ENCODE data around the gene SCN2B. TPM values are rescaled to one million over a fixed set of nuclear protein-coding genes. Genes with fewer than 3 reads are reported as not detected.

The SCN2B gene
- total RNA-seq, 2 experiments from 2014 or later, result not detected

- H3K27me3 Mint-ChIP-seq, result peaks cover 11% of the 10 kb centered on the region
- H3K27ac Mint-ChIP-seq, result no peak overlapping the region
- CTCF ChIA-PET, result interaction anchor here (0.6 to 4.1 kb wide), 30 partner anchors 10 to 363 kb away, joined by 3 to 44 read pairs (median 4); partner anchors contain the start of genes MPZL3 and SCN4B
- peaks cover 5% of the 10 kb centered on the region for H3K4me1 Mint-ChIP-seq
- H3K36me3 Mint-ChIP-seq (ENCODE audit: low read depth), result no peaks in the 10 kb centered on the region
- DNase-seq, result no peak
- H3K4me3 Mint-ChIP-seq, result no peak overlapping the region
- POLR2A ChIA-PET, result no interaction called here
- no peaks in the 10 kb centered on the region for H3K9me3 Mint-ChIP-seq
Measured at GRCh38 chr11:118170882-118171268, 5.6 kb downstream of the SCN2B start.

- POLR2A ChIA-PET, result no interaction called here
- Mint-ChIP-seq H3K27ac (no peak overlapping the region), H3K4me1 (peaks cover 5% of the 10 kb centered on the region), H3K36me3 (ENCODE audit: low read depth) (no peaks in the 10 kb centered on the region), H3K9me3 (no peaks in the 10 kb centered on the region), H3K27me3 (peaks cover 11% of the 10 kb centered on the region), H3K4me3 (no peak overlapping the region)
- CTCF ChIA-PET, result interaction anchor here (1.1 to 4.1 kb wide), 7 partner anchors 11 to 133 kb away, joined by 4 to 44 read pairs (median 18); partner anchors contain the start of gene SCN4B
- no peak for DNase-seq
Measured at GRCh38 chr11:118170231-118170630, 6.2 kb downstream of the SCN2B start.

DNA sequence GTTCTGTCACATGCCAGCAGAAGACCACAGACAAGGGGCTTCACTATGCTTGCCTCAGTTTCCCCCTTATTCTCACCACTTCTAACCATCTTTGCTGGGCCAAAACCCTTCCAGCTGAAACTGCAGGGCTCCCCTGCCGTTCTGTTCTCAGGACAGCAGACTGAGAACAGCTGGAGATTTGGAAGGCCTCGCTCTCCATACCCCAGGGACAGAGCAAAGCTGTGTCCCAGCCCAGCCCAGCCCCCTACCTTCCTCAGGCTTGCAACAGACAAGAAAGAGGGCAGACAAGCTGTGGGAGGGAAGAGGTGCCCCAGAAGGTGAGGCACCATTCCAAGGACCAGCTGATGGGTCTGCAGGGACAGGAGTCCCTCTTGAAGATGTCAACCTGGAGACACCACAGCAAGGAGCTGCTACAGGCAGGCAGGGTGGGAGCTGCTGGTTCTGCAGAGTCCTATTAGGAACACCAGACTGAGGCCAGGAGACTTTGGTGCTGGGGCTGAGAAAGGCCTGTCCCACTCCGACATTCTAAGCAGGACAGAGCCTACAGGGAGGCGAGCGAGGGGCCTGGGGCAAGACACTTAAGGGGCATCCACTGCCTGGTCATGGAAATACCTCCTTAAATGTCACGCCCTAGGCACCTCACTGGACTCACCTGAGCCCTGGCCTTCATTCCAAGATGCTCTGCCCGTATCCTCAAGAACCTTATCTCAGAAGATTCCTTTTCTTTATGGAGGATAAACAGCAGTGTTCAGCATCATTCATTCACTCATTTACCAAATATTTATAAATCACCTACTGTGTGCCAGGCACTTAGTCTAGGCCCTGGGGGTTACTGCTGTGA lies 6.9 kb downstream of the SCN2B start:
- Mint-ChIP-seq H3K4me3 (no peak overlapping the region), H3K27ac (no peak overlapping the region), H3K27me3 (peaks cover 12% of the 10 kb centered on the region), H3K9me3 (no peaks in the 10 kb centered on the region), H3K4me1 (peaks cover 5% of the 10 kb centered on the region), H3K36me3 (ENCODE audit: low read depth) (no peaks in the 10 kb centered on the region)
- DNase-seq, result no peak
- ChIA-PET POLR2A (no interaction called here), CTCF (interaction anchor here (1.0 to 4.1 kb wide), 7 partner anchors 10 to 113 kb away, joined by 3 to 44 read pairs (median 18); no protein-coding TSS in a partner anchor)

- Mint-ChIP-seq H3K36me3 (ENCODE audit: low read depth) (no peaks in the 10 kb centered on the region), H3K27me3 (peaks cover 18% of the 10 kb centered on the region), H3K4me1 (peaks cover 5% of the 10 kb centered on the region), H3K27ac (peak overlapping the region; percentile 14), H3K9me3 (no peaks in the 10 kb centered on the region), H3K4me3 (no peak overlapping the region)
- DNase-seq, result no peak
- CTCF ChIA-PET, result interaction anchor here (1.7 to 3.6 kb wide), 2 partner anchors 12 kb away, joined by 5 to 44 read pairs; no protein-coding TSS in a partner anchor
- POLR2A ChIA-PET, result no interaction called here
Measured at GRCh38 chr11:118168751-118169150, 7.7 kb downstream of the SCN2B start.

- peak overlapping the region; percentile 14 for H3K27ac Mint-ChIP-seq
- no peaks in the 10 kb centered on the region for H3K36me3 Mint-ChIP-seq (ENCODE audit: low read depth)
- ChIA-PET POLR2A (no interaction called here), CTCF (interaction anchor here (1.7 kb wide), 1 partner anchor 12 kb away, joined by 5 read pairs; no protein-coding TSS in a partner anchor)
- no peak for DNase-seq
- H3K4me3 Mint-ChIP-seq, result no peak overlapping the region
- H3K27me3 Mint-ChIP-seq, result peaks cover 21% of the 10 kb centered on the region
- H3K9me3 Mint-ChIP-seq, result no peaks in the 10 kb centered on the region
- peaks cover 5% of the 10 kb centered on the region for H3K4me1 Mint-ChIP-seq
Measured at GRCh38 chr11:118168316-118168715, 8.1 kb downstream of the SCN2B start.

- Mint-ChIP-seq H3K27ac (no peak overlapping the region), H3K9me3 (no peaks in the 10 kb centered on the region), H3K4me1 (peaks cover 5% of the 10 kb centered on the region), H3K27me3 (peaks cover 24% of the 10 kb centered on the region), H3K36me3 (ENCODE audit: low read depth) (no peaks in the 10 kb centered on the region), H3K4me3 (no peak overlapping the region)
- ChIA-PET CTCF (interaction anchor here (0.9 to 1.7 kb wide), 2 partner anchors 11 to 31 kb away, joined by 3 to 5 read pairs; no protein-coding TSS in a partner anchor), POLR2A (no interaction called here)
- DNase-seq, result no peak
Measured at GRCh38 chr11:118167906-118168305, 8.5 kb downstream of the SCN2B start.

- no peaks in the 10 kb centered on the region for H3K36me3 Mint-ChIP-seq (ENCODE audit: low read depth)
- peaks cover 5% of the 10 kb centered on the region for H3K4me1 Mint-ChIP-seq
- H3K4me3 Mint-ChIP-seq, result no peak overlapping the region
- H3K9me3 Mint-ChIP-seq, result no peaks in the 10 kb centered on the region
- no peak overlapping the region for H3K27ac Mint-ChIP-seq
- peaks cover 28% of the 10 kb centered on the region for H3K27me3 Mint-ChIP-seq
- POLR2A ChIA-PET, result no interaction called here
- CTCF ChIA-PET, result interaction anchor here (0.9 kb wide), 1 partner anchor 30 kb away, joined by 3 read pairs; no protein-coding TSS in a partner anchor
- DNase-seq, result no peak
Measured at GRCh38 chr11:118167253-118167652, 9.2 kb downstream of the SCN2B start.

GRCh38 chr11:118166641-118167040 lies 9.8 kb downstream of the SCN2B start:
- H3K4me3 Mint-ChIP-seq, result no peak overlapping the region
- DNase-seq, result no peak
- H3K36me3 Mint-ChIP-seq (ENCODE audit: low read depth), result no peaks in the 10 kb centered on the region
- POLR2A ChIA-PET, result no interaction called here
- CTCF ChIA-PET, result no interaction called here
- H3K27me3 Mint-ChIP-seq, result peaks cover 32% of the 10 kb centered on the region
- no peaks in the 10 kb centered on the region for H3K9me3 Mint-ChIP-seq
- H3K4me1 Mint-ChIP-seq, result peaks cover 2% of the 10 kb centered on the region
- no peak overlapping the region for H3K27ac Mint-ChIP-seq

GRCh38 chr11:118164885-118165284 lies 11.6 kb downstream of the SCN2B start:
- POLR2A ChIA-PET, result no interaction called here
- CTCF ChIA-PET, result interaction anchor here (1.1 to 1.6 kb wide), 2 partner anchors 18 to 130 kb away, joined by 3 to 5 read pairs; no protein-coding TSS in a partner anchor
- Mint-ChIP-seq H3K27me3 (peaks cover 34% of the 10 kb centered on the region), H3K9me3 (no peaks in the 10 kb centered on the region), H3K27ac (no peak overlapping the region), H3K4me3 (no peak overlapping the region), H3K36me3 (ENCODE audit: low read depth) (no peaks in the 10 kb centered on the region), H3K4me1 (no peaks in the 10 kb centered on the region)
- no peak for DNase-seq

- peaks cover 39% of the 10 kb centered on the region for H3K27me3 Mint-ChIP-seq
- no peak for DNase-seq
- H3K4me3 Mint-ChIP-seq, result no peak overlapping the region
- H3K27ac Mint-ChIP-seq, result no peak overlapping the region
- ChIA-PET CTCF (interaction anchor here (0.8 to 1.6 kb wide), 3 partner anchors 17 to 370 kb away, joined by 3 to 5 read pairs (median 3); no protein-coding TSS in a partner anchor), POLR2A (no interaction called here)
- no peaks in the 10 kb centered on the region for H3K9me3 Mint-ChIP-seq
- H3K4me1 Mint-ChIP-seq, result no peaks in the 10 kb centered on the region
- H3K36me3 Mint-ChIP-seq (ENCODE audit: low read depth), result no peaks in the 10 kb centered on the region
Measured at GRCh38 chr11:118163494-118163893, 12.9 kb downstream of the SCN2B start.

DNA sequence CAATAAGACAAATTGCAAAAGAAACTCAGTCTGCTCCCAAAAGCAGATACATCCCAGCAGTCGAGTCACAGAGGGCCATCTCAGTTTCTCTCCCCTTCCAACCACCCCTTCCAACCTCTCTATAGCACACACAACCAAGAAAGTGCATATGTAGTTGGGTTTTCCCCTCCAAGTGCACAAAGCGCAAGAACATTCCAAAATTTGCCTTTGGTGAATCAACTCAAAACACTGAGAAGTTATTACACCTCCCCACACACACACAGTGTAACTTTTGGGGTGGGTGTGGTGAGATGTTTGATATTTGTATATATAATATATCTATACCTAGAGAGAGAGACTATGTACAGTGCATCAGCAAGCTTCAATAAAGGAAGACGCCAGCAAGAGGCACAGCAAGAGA lies 13.6 kb downstream of the SCN2B start:
- ChIA-PET CTCF (no interaction called here), POLR2A (no interaction called here)
- peaks cover under 1% of the 10 kb centered on the region for H3K4me1 Mint-ChIP-seq
- DNase-seq, result no peak
- H3K4me3 Mint-ChIP-seq, result no peak overlapping the region
- H3K9me3 Mint-ChIP-seq, result no peaks in the 10 kb centered on the region
- no peaks in the 10 kb centered on the region for H3K36me3 Mint-ChIP-seq (ENCODE audit: low read depth)
- H3K27ac Mint-ChIP-seq, result no peak overlapping the region
- peaks cover 45% of the 10 kb centered on the region for H3K27me3 Mint-ChIP-seq

- Mint-ChIP-seq H3K27me3 (peaks cover 56% of the 10 kb centered on the region), H3K36me3 (ENCODE audit: low read depth) (no peaks in the 10 kb centered on the region), H3K4me1 (peaks cover 6% of the 10 kb centered on the region), H3K4me3 (no peak overlapping the region), H3K9me3 (no peaks in the 10 kb centered on the region), H3K27ac (no peak overlapping the region)
- CTCF ChIA-PET, result no interaction called here
- DNase-seq, result no peak
- POLR2A ChIA-PET, result no interaction called here
Measured at GRCh38 chr11:118161786-118162185, 14.7 kb downstream of the SCN2B start.

GRCh38 chr11:118157186-118157895 lies 19.1 kb downstream of the SCN2B start:
- Mint-ChIP-seq H3K27ac (no peak overlapping the region), H3K27me3 (peaks cover 79% of the 10 kb centered on the region), H3K4me1 (peaks cover 18% of the 10 kb centered on the region), H3K36me3 (ENCODE audit: low read depth) (peaks cover 2% of the 10 kb centered on the region), H3K9me3 (no peaks in the 10 kb centered on the region), H3K4me3 (no peak overlapping the region)
- POLR2A ChIA-PET, result no interaction called here
- CTCF ChIA-PET, result interaction anchor here (0.8 to 3.8 kb wide), 8 partner anchors 9 to 570 kb away, joined by 3 to 36 read pairs (median 4); no protein-coding TSS in a partner anchor
- DNase-seq, result no peak
